Smooth muscle cell (in vitro differentiated cells): ENCODE data around the gene HOXC10. TPM values are rescaled to one million over a fixed set of nuclear protein-coding genes. Genes with fewer than 3 reads are reported as not detected.
A peak's percentile ranks its signal among the peaks of the same experiment; 100 is the strongest.

Experiments used
- DNase-seq: peaks from one replicate; lab custom pipeline; 2025; ENCODE audit not compliant: unreplicated experiment; lab: John Stamatoyannopoulos, UW
- H2AFZ ChIP-seq: fragments of 200-600 bp; sonication (generic); 2 replicates; pipeline ENCODE4 v1.6.0; 2016; ENCODE audit warnings: antibody characterized with exemption, low read depth, mild to moderate bottlenecking
- H3F3A ChIP-seq: fragments of 200-600 bp; sonication (generic); 2 replicates; pipeline ENCODE4 v1.6.0; 2017; ENCODE audit warnings: antibody characterized with exemption, low read depth
- H3K27ac ChIP-seq: fragments of 200-600 bp; sonication (generic); 2 replicates; pipeline ENCODE4 v1.5.1; 2016; ENCODE audit warnings: low read depth, mild to moderate bottlenecking
- H3K27me3 ChIP-seq: fragments of 200-600 bp; sonication (generic); 2 replicates; pipeline ENCODE4 v1.6.1; 2016; ENCODE audit warnings: low read depth, mild to moderate bottlenecking
- H3K36me3 ChIP-seq: fragments of 200-600 bp; sonication (generic); 2 replicates; pipeline ENCODE4 v1.5.1; 2016; ENCODE audit warnings: low read depth
- H3K4me1 ChIP-seq: fragments of 200-600 bp; sonication (generic); 2 replicates; pipeline ENCODE4 v1.5.1; 2016; ENCODE audit warnings: low read depth
- H3K4me2 ChIP-seq: fragments of 200-600 bp; sonication (generic); 2 replicates; pipeline ENCODE4 v1.6.0; 2016; ENCODE audit warnings: mild to moderate bottlenecking
- H3K4me3 ChIP-seq: fragments of 200-600 bp; sonication (generic); 2 replicates; pipeline ENCODE4 v1.5.1; 2016; ENCODE audit warnings: mild to moderate bottlenecking
- H3K79me2 ChIP-seq: fragments of 200-600 bp; sonication (generic); 2 replicates; pipeline ENCODE4 v1.6.0; 2016; ENCODE audit warnings: low read depth, mild to moderate bottlenecking
- H3K9ac ChIP-seq: fragments of 200-600 bp; sonication (generic); 2 replicates; pipeline ENCODE4 v1.6.0; 2016; ENCODE audit warnings: low read depth
- H3K9me3 ChIP-seq: fragments of 200-600 bp; sonication (generic); replicated peaks from 2 replicates; pipeline ENCODE4 v1.5.1; 2016; ENCODE audit warnings: low read depth
- H4K20me1 ChIP-seq: fragments of 200-600 bp; sonication (generic); 2 replicates; pipeline ENCODE4 v1.6.0; 2016; ENCODE audit warnings: low read depth
- WGBS: methylation state at CpG from one replicate; pipeline ENCODE4 v1.1.7; 2016; ENCODE audit warnings: low lambda C conversion rate; 5-methylcytosine and 5-hydroxymethylcytosine counted together
- polyA plus RNA-seq: library from polyadenylated mRNA; unstranded; fragments of >200 nt; fragmentation: Nextera tagmentation; extraction: Ambion mirVana; gene quantifications from 2 replicates; pipeline ENCODE4 v1.2.1, GENCODE V29; 2016
- total RNA-seq: library from RNA; depleted of rRNA; stranded (reverse); fragments of >200 nt; gene quantifications from 2 replicates; pipeline ENCODE4 v1.2.3, GENCODE V29; 2014
- TF ChIP-seq, protein P1 (sequence below): fragments of 200-600 bp; sonication (generic); IDR thresholded peaks from 2 replicates; pipeline ENCODE4 v1.5.1; 2017; ENCODE audit warnings: borderline replicate concordance, mild to moderate bottlenecking, antibody characterized with exemption; ENCODE audit not compliant: insufficient read depth, poor library complexity, severe bottlenecking

HOXC10 gene
- total and polyA plus RNA-seq, 2 experiments from 2014 or later = 0.66 TPM; not detected in 1

DNA sequence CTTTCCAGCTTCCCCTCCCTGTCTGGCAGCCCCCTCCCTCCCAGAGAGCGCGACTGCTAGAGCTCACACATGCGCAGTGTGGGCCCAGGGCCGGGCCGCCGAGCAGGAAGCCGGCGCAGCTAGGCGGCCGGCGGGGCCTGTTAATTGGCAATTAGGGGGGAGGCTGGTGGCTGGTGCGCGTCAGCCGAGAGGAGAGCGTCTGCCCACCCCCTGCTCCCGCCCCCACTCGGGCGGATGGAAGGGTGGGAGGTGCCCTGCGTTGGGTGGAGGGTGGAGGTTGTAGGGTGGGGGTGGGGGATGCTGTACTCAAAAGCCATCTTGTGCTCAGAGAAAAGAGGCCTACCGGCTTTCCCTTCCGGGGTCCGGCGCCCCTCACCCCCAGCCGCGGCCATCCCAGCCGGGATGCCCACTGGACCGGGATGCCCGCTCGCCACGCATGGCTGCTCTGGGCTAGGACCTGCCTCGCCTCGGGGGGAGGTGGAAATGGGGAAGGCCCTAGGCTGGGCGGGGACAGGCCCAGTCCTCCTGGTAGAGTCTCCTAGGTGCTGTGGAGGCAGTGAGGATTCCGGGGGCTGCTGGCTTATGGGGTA is 33.0 kb downstream of the HOXC10 start:
- TF ChIP-seq, protein P1, sequence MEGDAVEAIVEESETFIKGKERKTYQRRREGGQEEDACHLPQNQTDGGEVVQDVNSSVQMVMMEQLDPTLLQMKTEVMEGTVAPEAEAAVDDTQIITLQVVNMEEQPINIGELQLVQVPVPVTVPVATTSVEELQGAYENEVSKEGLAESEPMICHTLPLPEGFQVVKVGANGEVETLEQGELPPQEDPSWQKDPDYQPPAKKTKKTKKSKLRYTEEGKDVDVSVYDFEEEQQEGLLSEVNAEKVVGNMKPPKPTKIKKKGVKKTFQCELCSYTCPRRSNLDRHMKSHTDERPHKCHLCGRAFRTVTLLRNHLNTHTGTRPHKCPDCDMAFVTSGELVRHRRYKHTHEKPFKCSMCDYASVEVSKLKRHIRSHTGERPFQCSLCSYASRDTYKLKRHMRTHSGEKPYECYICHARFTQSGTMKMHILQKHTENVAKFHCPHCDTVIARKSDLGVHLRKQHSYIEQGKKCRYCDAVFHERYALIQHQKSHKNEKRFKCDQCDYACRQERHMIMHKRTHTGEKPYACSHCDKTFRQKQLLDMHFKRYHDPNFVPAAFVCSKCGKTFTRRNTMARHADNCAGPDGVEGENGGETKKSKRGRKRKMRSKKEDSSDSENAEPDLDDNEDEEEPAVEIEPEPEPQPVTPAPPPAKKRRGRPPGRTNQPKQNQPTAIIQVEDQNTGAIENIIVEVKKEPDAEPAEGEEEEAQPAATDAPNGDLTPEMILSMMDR = no peak
- Histone ChIP-seq H3K4me3 (peak overlapping the region; percentile 42), H3K4me2 (peak overlapping the region; percentile 82), H3K27ac (peak overlapping the region; percentile 87), H3K9me3 (no peaks in the 10 kb centered on the region), H4K20me1 (no peaks in the 10 kb centered on the region), H3K4me1 (peaks cover 3% of the 10 kb centered on the region), H3K27me3 (peaks cover 90% of the 10 kb centered on the region), H2AFZ (peak overlapping the region; percentile 28), H3K9ac (peak overlapping the region; percentile 68), H3F3A (no peaks in the 10 kb centered on the region), H3K79me2 (peaks cover 18% of the 10 kb centered on the region), H3K36me3 (no peaks in the 10 kb centered on the region)
- peak; percentile 46 for DNase-seq
- WGBS = 5% methylated on average over 15 of the region's 34 CpGs

DNA sequence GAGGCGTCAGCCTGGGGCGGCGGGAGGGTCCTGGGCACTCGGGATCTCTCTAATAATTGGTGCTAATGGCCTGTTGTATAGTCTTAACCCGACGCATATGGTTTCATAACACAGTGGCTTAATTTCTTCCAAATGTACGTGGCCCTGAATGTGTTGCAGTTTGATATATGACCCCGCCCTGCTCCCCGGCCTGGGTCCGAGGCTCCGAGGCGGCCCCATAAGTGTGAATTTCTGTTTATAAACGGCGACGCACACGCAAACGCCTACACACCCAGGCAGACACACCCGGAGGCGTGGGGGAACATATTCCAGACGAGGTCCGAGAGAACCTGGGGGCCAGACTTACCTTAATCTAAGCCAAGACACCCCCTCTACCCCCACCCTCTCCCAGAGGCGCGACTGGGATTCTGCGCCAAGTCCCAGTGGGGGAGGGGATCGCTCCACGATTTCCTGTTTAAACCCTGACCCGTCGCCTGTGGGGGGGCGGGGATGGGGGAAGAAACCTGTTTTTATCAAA is 33.6 kb downstream of the HOXC10 start:
- H3K27me3 ChIP-seq = peaks cover 90% of the 10 kb centered on the region
- no peaks in the 10 kb centered on the region for H3F3A ChIP-seq
- TF ChIP-seq, protein P1 = no peak
- peaks cover 22% of the 10 kb centered on the region for H3K79me2 ChIP-seq
- peak overlapping the region; percentile 42 for H3K4me3 ChIP-seq
- H3K4me1 ChIP-seq = peaks cover 3% of the 10 kb centered on the region
- H4K20me1 ChIP-seq = no peaks in the 10 kb centered on the region
- peak overlapping the region; percentile 28 for H2AFZ ChIP-seq
- H3K36me3 ChIP-seq = no peaks in the 10 kb centered on the region
- peak overlapping the region; percentile 87 for H3K27ac ChIP-seq
- WGBS = 6% methylated on average over 29 of the region's 29 CpGs
- DNase-seq = no peak
- H3K9me3 ChIP-seq = no peaks in the 10 kb centered on the region
- H3K4me2 ChIP-seq = peak overlapping the region; percentile 82
- H3K9ac ChIP-seq = peak overlapping the region; percentile 68

DNA sequence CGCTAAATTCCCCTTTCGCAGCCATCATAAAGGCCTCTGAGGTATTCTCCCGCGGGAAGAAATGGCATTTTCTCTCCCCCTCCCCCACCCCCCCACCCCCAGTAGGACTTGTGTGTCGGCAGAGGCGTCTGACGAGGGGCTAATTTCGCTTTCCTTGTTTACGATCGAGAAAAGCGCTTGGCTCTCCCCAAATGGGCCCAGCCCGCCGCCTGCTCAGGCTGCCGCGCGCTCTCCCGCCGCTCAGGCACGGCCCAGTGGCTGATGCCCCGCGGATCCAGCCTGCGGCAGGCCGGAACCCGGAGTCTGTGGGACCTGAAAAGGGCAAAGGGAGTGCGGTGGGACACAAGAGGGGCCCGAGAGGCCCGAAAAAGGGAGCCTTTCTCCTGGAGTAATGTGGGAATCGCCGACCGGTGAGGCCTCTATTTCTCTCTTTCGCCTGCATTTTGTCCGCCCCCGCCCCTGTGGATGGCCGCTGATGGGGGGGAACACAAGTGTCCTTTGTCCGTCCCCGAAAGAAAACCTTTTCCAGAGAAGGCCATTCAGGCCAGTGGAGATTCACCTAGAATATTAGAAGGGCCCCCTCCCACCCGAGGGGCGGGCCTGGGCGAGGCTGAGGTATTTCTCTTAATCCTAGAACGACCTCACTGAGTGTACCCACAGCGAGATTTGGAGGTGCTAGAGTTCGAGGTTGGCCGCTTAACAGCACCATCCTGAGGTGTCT is 34.3 kb downstream of the HOXC10 start:
- TF ChIP-seq, protein P1 = no peak
- H3K4me2 ChIP-seq = peak overlapping the region; percentile 82
- H2AFZ ChIP-seq = no peak overlapping the region
- H4K20me1 ChIP-seq = no peaks in the 10 kb centered on the region
- no peaks in the 10 kb centered on the region for H3K36me3 ChIP-seq
- WGBS = 7% methylated on average over 37 of the region's 43 CpGs
- H3K79me2 ChIP-seq = peaks cover 25% of the 10 kb centered on the region
- no peak for DNase-seq
- no peaks in the 10 kb centered on the region for H3F3A ChIP-seq
- H3K27ac ChIP-seq = peak overlapping the region; percentile 87
- H3K4me3 ChIP-seq = peak overlapping the region; percentile 42
- H3K4me1 ChIP-seq = peaks cover 7% of the 10 kb centered on the region
- peak overlapping the region; percentile 73 for H3K9ac ChIP-seq
- H3K9me3 ChIP-seq = no peaks in the 10 kb centered on the region
- H3K27me3 ChIP-seq = peaks cover 90% of the 10 kb centered on the region
